Kidney (tissue), 14 donors: ENCODE results near the gene PSORS1C1. TPM values are rescaled to one million over a fixed set of nuclear protein-coding genes. Genes with fewer than 3 reads are reported as not detected.

ENCODE experiments used
- DNase-seq, 5 donors: peaks; one replicate each; pipeline ENCODE4 v3.0.0-alpha.2; 2013 to 2020
- FAIRE-seq: peaks from 2 replicates; lab custom pipeline; 2012; peaks lifted over from hg19 to GRCh38; lab: Jason Lieb, UNC
- H3K27ac ChIP-seq, 2 donors: one replicate each; pipeline ENCODE4 v1.7.0; 2013; ENCODE audit warnings: low read depth in 2 of 2, low read length in 2 of 2, inconsistent platforms in 1 of 2
- H3K27me3 ChIP-seq: one replicate; pipeline ENCODE4 v1.7.1; 2013; ENCODE audit warnings: low read length, inconsistent platforms; ENCODE audit not compliant: control insufficient read depth, insufficient read depth
- H3K36me3 ChIP-seq, 3 donors: one replicate each; pipeline versions ENCODE4 v1.7.0 to v1.7.1; 2013; ENCODE audit warnings: low read length in 3 of 3, control low read depth in 1 of 3, inconsistent platforms in 1 of 3; ENCODE audit not compliant: insufficient read depth in 3 of 3, control insufficient read depth in 2 of 3
- H3K4me1 ChIP-seq, 3 donors: one replicate each; pipeline versions ENCODE4 v1.7.0 to v1.7.1; 2013; ENCODE audit warnings: low read length in 3 of 3, inconsistent platforms in 1 of 3, low read depth in 1 of 3; ENCODE audit not compliant: control insufficient read depth in 2 of 3, insufficient read depth in 2 of 3
- H3K4me3 ChIP-seq, 3 donors: one replicate each; pipeline versions ENCODE4 v1.7.0 to v1.8.1; 2013; ENCODE audit warnings: low read length in 3 of 3, control low read depth in 1 of 3, inconsistent platforms in 1 of 3
- H3K9ac ChIP-seq, 3 donors: one replicate each; pipeline versions ENCODE4 v1.7.0 to v1.7.1; 2013; ENCODE audit warnings: low read length in 3 of 3, control low read depth in 1 of 3, inconsistent platforms in 1 of 3
- H3K9me3 ChIP-seq, 3 donors: one replicate each; pipeline versions ENCODE4 v1.7.0 to v1.7.1; 2013; ENCODE audit warnings: low read length in 3 of 3, control low read depth in 1 of 3, inconsistent platforms in 1 of 3; ENCODE audit not compliant: control insufficient read depth in 2 of 3, insufficient read depth in 1 of 3
- CTCF ChIP-seq: IDR thresholded peaks from 3 replicates; pipeline ENCODE4 v1.5.1; 2012; ENCODE audit warnings: mild to moderate bottlenecking, moderate library complexity, borderline replicate concordance; ENCODE audit not compliant: insufficient read depth; ENCODE audit errors: extremely low read depth
- intact Hi-C: fragments of 100-400 bp; cut with DNase I; formaldehyde crosslinking; loops from one replicate; pipeline ENCODE4 v1.11.1; 2022
- polyA plus RNA-seq: library from polyadenylated mRNA; stranded (reverse); fragments of 350-450 nt; fragmentation: Illumina TruSeq; extraction: RNeasy Lipid Tissue Mini Kit (QIAGEN cat#74804); gene quantifications from one replicate; pipeline ENCODE4 v1.2.3, GENCODE V29; 2014; ENCODE audit warnings: low read depth, low replicate concordance; ENCODE audit not compliant: insufficient read depth
- total RNA-seq: library from RNA; stranded (reverse); fragmentation: NEBNext Ultra II Directional; extraction: Animal tissue kit (Norgen Biotek cat#: 25700); gene quantifications from one replicate; pipeline ENCODE4 v1.2.1, GENCODE V29; 2021
- donor health status: control.
- donor health status: control.
- donor health status: control.
- donor health status: control.
- donor health status: control.
- donor health status: DM: yes; HTN: yes; CAD: no.
- donor health status: Normal renal cell carcinoma (clear cell type).

Gene PSORS1C1
- total and polyA plus RNA-seq, 2 donors from 2014 or later = 2.1 to 3.6 TPM

GRCh38 chr6:31152781-31153180 is 38.2 kb downstream of the PSORS1C1 start:
- H3K4me1 ChIP-seq = peaks cover 0 to 6% (median 5%) of the 10 kb centered on the region in 3 donors
- H3K27ac ChIP-seq = no peak overlapping the region
- no peaks in the 10 kb centered on the region for H3K27me3 ChIP-seq
- DNase-seq = peak in 4 of 5 donors; percentile 51 to 73 (median 64)
- H3K36me3 ChIP-seq = no peaks in the 10 kb centered on the region
- H3K9me3 ChIP-seq = no peaks in the 10 kb centered on the region
- no peak overlapping the region for H3K4me3 ChIP-seq
- no peak overlapping the region for H3K9ac ChIP-seq
- no peak for TF ChIP-seq CTCF
- no peak for FAIRE-seq
- intact Hi-C loops = no loop called here

GRCh38 chr6:31154436-31154835 is 39.8 kb downstream of the PSORS1C1 start:
- no peak overlapping the region for H3K9ac ChIP-seq
- H3K36me3 ChIP-seq = no peaks in the 10 kb centered on the region
- FAIRE-seq = no peak
- DNase-seq = no peak
- H3K4me1 ChIP-seq = peaks cover 0 to 7% (median 6%) of the 10 kb centered on the region in 3 donors
- TF ChIP-seq CTCF = no peak
- H3K27ac ChIP-seq = no peak overlapping the region
- H3K4me3 ChIP-seq = no peak overlapping the region
- H3K9me3 ChIP-seq = no peaks in the 10 kb centered on the region
- intact Hi-C loops = no loop called here
- no peaks in the 10 kb centered on the region for H3K27me3 ChIP-seq

GRCh38 chr6:31156641-31157040 is 42.0 kb downstream of the PSORS1C1 start:
- no peak for TF ChIP-seq CTCF
- H3K4me1 ChIP-seq = peaks cover 0 to 9% (median 6%) of the 10 kb centered on the region in 3 donors
- peak in 3 of 5 donors; percentile 30 to 62 (median 46) for DNase-seq
- H3K9ac ChIP-seq = no peak overlapping the region
- H3K9me3 ChIP-seq = no peaks in the 10 kb centered on the region
- H3K36me3 ChIP-seq = no peaks in the 10 kb centered on the region
- H3K4me3 ChIP-seq = no peak overlapping the region
- no peak for FAIRE-seq
- no peaks in the 10 kb centered on the region for H3K27me3 ChIP-seq
- no peak overlapping the region for H3K27ac ChIP-seq
- intact Hi-C loops = no loop called here

GRCh38 chr6:31157513-31158139 is 43.0 kb downstream of the PSORS1C1 start, which contains the start of gene CCHCR1:
CCHCR1 (minus strand) TSS chr6:31157802; CDS start chr6:31157600, 202 bp downstream.
- H3K4me3 ChIP-seq = peak within 1 kb of the TSS; percentile 71 to 88 (median 88)
- TF ChIP-seq CTCF = no peak
- peak within 1 kb of the TSS; percentile 60 to 66 for H3K27ac ChIP-seq
- DNase-seq (peak in 2 of 5 donors; percentile 22 to 56), FAIRE-seq (no peak)
- peak within 1 kb of the TSS; percentile 68 to 77 (median 69) for H3K9ac ChIP-seq
- H3K4me1 ChIP-seq = peaks cover 0 to 12% (median 6%) of the 10 kb centered on the region in 3 donors
- H3K9me3 ChIP-seq = no peaks in the 10 kb centered on the region
- H3K36me3 ChIP-seq = no peaks in the 10 kb centered on the region
- intact Hi-C loops = no loop called here
- no peaks in the 10 kb centered on the region for H3K27me3 ChIP-seq
